A673 (cell line): ENCODE results near the gene HSDL2. TPM values are rescaled to one million over a fixed set of nuclear protein-coding genes. Genes with fewer than 3 reads are reported as not detected.
A peak's percentile ranks its signal among the peaks of the same experiment; 100 is the strongest.

Source experiments
- BruUV-seq: library from RNA; stranded (reverse); fragments of 400-500 nt; replicated peaks from 2 replicates; lab custom pipeline; 2021; lab: Mats Ljungman, UMichigan
- CTCF ChIA-PET: fragments of 300-600 bp; sonication (Branson Sonifier 250); formaldehyde crosslinking; loops from one replicate; lab custom pipeline; 2022; ENCODE audit warnings: antibody characterized with exemption; lab: Charles Lee
- POLR2A ChIA-PET: fragments of 300-600 bp; sonication (Branson Sonifier 250); formaldehyde crosslinking; loops from one replicate; lab custom pipeline; 2022; ENCODE audit warnings: antibody characterized with exemption; ENCODE audit not compliant: low non-redundant PET; lab: Charles Lee
- DNase-seq: peaks from one replicate; pipeline ENCODE4 v3.0.0-alpha.2; 2015; ENCODE audit warnings: low spot score
- H3K27ac ChIP-seq: fragments of 200-600 bp; sonication (generic); 2 replicates; pipeline ENCODE4 v1.5.1; 2016; ENCODE audit warnings: mixed run types, low read depth, mild to moderate bottlenecking, mixed read lengths, antibody characterized with exemption, low read length; ENCODE audit not compliant: poor library complexity, severe bottlenecking
- H3K27me3 ChIP-seq: fragments of 200-600 bp; sonication (generic); replicated peaks from 2 replicates; pipeline ENCODE4 v1.6.1; 2017; ENCODE audit warnings: mixed run types, low read depth, mild to moderate bottlenecking, mixed read lengths, antibody characterized with exemption, low read length; ENCODE audit not compliant: insufficient read depth, poor library complexity
- H3K36me3 ChIP-seq: fragments of 200-600 bp; sonication (generic); 2 replicates; pipeline ENCODE4 v1.6.1; 2016; ENCODE audit warnings: mixed run types, mild to moderate bottlenecking, mixed read lengths, antibody characterized with exemption, low read length; ENCODE audit not compliant: insufficient read depth, poor library complexity, severe bottlenecking
- H3K4me1 ChIP-seq: fragments of 200-600 bp; sonication (generic); 2 replicates; pipeline ENCODE4 v1.6.1; 2017; ENCODE audit warnings: mixed run types, mild to moderate bottlenecking, mixed read lengths, antibody characterized with exemption, low read length; ENCODE audit not compliant: insufficient read depth, poor library complexity, severe bottlenecking
- H3K4me3 ChIP-seq: fragments of 200-600 bp; sonication (generic); 2 replicates; pipeline ENCODE4 v1.5.1; 2016; ENCODE audit warnings: low read depth, mixed run types, mild to moderate bottlenecking, mixed read lengths, low read length; ENCODE audit not compliant: poor library complexity, severe bottlenecking
- H3K9me3 ChIP-seq: fragments of 200-600 bp; sonication (generic); 2 replicates; pipeline ENCODE4 v1.6.1; 2016; ENCODE audit warnings: mixed run types, low read depth, mild to moderate bottlenecking, mixed read lengths, antibody characterized with exemption, low read length; ENCODE audit not compliant: poor library complexity, severe bottlenecking
- EZH2 ChIP-seq: fragments of 200-600 bp; sonication (generic); IDR thresholded peaks from 2 replicates; pipeline ENCODE4 v1.6.1; 2017; ENCODE audit warnings: borderline replicate concordance, low read depth, mild to moderate bottlenecking, mixed read lengths, antibody characterized with exemption, low read length; ENCODE audit not compliant: poor library complexity, severe bottlenecking
- intact Hi-C: fragments of 100-400 bp; cut with micrococcal nuclease; formaldehyde crosslinking; loops from one replicate; pipeline ENCODE4 v1.10.0; 2022; ENCODE audit not compliant: unreplicated experiment
- total RNA-seq: library from RNA; stranded (reverse); gene quantifications from 2 replicates; pipeline ENCODE4 v1.2.3, GENCODE V29; 2021
- TF ChIP-seq, protein P1 (sequence below): fragments of 300-800, 200-600 bp; sonication (generic); conservative IDR thresholded peaks from 2 replicates; pipeline ENCODE4 v1.5.1; 2017; ENCODE audit warnings: low read depth, mild to moderate bottlenecking, antibody characterized with exemption, low read length, moderate library complexity, mixed read lengths

The HSDL2 gene
- total RNA-seq, 1 experiment from 2014 or later = 28.2 TPM

DNA sequence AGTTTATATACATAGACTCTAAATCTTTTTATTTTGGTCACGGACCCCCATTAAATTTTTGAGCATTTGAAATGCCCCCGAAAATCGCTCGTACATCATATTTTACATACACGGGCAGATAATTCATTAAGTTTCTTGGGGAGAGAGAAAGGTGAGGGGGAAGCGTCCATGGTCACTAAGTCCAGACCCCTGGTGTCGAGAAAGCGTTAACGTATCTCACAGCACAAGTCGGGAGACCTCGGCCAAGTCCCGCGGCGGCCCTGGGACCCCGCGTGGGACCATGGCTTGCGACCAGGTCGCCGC lies 47.3 kb upstream of the HSDL2 start:
- Histone ChIP-seq H3K9me3 (no peaks in the 10 kb centered on the region), H3K4me3 (peak overlapping the region; percentile 92), H3K4me1 (peaks cover 17% of the 10 kb centered on the region), H3K27ac (peak overlapping the region; percentile 85), H3K27me3 (no peaks in the 10 kb centered on the region), H3K36me3 (no peaks in the 10 kb centered on the region)
- TF ChIP-seq, protein P1, sequence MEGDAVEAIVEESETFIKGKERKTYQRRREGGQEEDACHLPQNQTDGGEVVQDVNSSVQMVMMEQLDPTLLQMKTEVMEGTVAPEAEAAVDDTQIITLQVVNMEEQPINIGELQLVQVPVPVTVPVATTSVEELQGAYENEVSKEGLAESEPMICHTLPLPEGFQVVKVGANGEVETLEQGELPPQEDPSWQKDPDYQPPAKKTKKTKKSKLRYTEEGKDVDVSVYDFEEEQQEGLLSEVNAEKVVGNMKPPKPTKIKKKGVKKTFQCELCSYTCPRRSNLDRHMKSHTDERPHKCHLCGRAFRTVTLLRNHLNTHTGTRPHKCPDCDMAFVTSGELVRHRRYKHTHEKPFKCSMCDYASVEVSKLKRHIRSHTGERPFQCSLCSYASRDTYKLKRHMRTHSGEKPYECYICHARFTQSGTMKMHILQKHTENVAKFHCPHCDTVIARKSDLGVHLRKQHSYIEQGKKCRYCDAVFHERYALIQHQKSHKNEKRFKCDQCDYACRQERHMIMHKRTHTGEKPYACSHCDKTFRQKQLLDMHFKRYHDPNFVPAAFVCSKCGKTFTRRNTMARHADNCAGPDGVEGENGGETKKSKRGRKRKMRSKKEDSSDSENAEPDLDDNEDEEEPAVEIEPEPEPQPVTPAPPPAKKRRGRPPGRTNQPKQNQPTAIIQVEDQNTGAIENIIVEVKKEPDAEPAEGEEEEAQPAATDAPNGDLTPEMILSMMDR = 0 out of 2 replicates have a peak, but pooled peaks have one; percentile 7
- TF ChIP-seq EZH2 = no peak
- BruUV-seq = no TSS peak
- ChIA-PET CTCF (no interaction called here), POLR2A (no interaction called here)
- intact Hi-C loops = loop anchor here (2.0 to 5.0 kb wide), 4 partner anchors 45 to 220 kb away; no protein-coding TSS in a partner anchor
- DNase-seq = no peak

DNA sequence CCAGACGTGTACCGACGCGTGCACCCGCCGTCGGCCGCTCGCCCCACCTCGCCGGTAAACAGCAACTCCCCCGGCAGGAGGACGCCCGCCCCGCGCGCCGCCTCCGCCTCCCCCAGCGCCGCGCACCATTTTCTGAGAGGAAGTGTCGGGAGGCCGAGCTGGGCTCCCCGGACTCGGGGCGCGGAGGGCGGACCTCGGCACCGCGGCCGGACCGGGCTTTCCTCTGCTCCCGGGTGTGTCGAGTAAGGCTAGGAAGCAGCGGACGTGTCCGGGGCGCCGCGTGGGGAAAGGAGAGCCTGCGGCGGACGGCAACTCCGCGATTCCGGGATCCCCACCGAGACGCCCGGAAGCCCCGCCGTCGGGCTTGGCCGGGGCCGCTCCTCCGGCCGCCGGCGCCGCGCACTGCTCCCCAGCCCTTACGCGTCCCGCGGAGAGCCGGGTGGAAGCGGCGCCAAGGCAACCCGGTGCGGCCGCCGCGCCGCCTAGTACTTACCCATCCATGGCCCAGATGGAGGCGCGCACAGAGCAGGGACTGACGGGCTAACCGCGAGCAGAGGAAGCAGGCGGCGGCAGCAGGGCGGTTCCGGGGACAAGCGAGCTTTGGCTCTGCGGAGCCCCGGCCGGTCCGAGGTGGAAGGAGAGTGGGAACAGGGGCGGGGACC lies 46.8 kb upstream of the HSDL2 start, which contains the start of gene PTBP3:
Gene PTBP3, minus strand, starts transcription at position 643 of the 662 bp plus-strand sequence. CDS start 35,754 bp downstream, outside the sequence.
- CTCF ChIA-PET = interaction anchor here (0.8 to 1.4 kb wide), 4 partner anchors 16 to 237 kb away, joined by 3 to 14 read pairs (median 4); no protein-coding TSS in a partner anchor

DNA sequence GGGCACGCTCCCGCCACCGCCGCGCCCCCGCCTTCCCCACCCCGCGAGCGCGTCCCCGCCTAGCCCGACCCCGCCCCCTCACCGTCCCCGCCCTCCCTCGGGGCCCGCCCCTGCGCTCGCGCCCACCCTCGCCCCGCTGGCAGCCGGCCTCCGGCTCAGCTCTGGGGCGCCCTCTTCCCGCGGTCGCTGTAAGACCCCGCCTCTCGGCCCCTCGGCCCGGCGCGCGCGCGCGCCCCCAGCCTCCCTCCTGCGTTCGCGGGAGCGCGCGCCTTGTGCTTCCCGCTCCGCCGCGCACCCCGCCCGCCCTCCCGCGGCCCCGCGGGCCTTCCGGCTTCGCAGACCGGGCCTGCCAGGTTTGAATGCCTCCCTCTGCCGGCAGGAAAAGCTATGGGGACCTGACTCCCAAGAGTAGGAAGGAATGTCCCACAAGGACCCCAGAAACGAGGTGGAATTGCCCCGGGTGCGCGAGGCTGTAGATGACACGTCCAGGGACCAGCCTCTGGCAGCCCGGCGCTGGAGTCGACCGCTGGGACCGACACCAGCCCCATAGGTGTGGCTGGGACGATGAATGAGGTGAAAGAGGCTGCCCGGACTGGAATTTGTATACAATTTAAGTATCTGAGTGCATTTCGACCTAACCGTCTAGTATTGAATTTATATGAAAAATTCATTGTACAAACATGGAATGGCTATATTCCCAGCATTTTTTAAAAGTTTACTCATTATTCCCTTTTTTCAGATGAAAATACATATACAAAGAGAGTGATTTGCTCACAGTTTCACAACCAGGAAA lies 46.1 kb upstream of the HSDL2 start:
- peak overlapping the region; percentile 92 for H3K4me3 ChIP-seq
- peak; percentile 98 for DNase-seq
- TF ChIP-seq, protein P1 = peak; percentile 58
- TF ChIP-seq EZH2 = no peak
- POLR2A ChIA-PET = interaction anchor here (0.5 to 1.4 kb wide), 2 partner anchors 15 to 869 kb away, joined by 3 to 10 read pairs; no protein-coding TSS in a partner anchor
- TSS peak; percentile 75 for BruUV-seq
- no peaks in the 10 kb centered on the region for H3K36me3 ChIP-seq
- no peaks in the 10 kb centered on the region for H3K9me3 ChIP-seq
- CTCF ChIA-PET = interaction anchor here (0.6 to 1.4 kb wide), 13 partner anchors 15 to 366 kb away, joined by 3 to 14 read pairs (median 4); no protein-coding TSS in a partner anchor
- intact Hi-C loops = loop anchor here (1.0 to 5.0 kb wide), 5 partner anchors 43 to 237 kb away; no protein-coding TSS in a partner anchor
- peak overlapping the region; percentile 85 for H3K27ac ChIP-seq
- H3K4me1 ChIP-seq = peaks cover 7% of the 10 kb centered on the region
- H3K27me3 ChIP-seq = no peaks in the 10 kb centered on the region

More for the DNA sequence above, 46.8 kb upstream of the HSDL2 start, which contains the start of gene PTBP3:
- Histone ChIP-seq H3K27ac (peak within 1 kb of the TSS; percentile 85), H3K4me3 (peak within 1 kb of the TSS; percentile 92), H3K4me1 (peaks cover 12% of the 10 kb centered on the region), H3K9me3 (no peaks in the 10 kb centered on the region), H3K36me3 (no peaks in the 10 kb centered on the region), H3K27me3 (no peaks in the 10 kb centered on the region)
- POLR2A ChIA-PET = interaction anchor here (0.5 to 1.4 kb wide), 2 partner anchors 16 to 870 kb away, joined by 3 to 10 read pairs; no protein-coding TSS in a partner anchor
- TF ChIP-seq, protein P1 = no peak
- TF ChIP-seq EZH2 = no peak
- DNase-seq = peak; percentile 68
- intact Hi-C loops = loop anchor here (1.0 to 5.0 kb wide), 5 partner anchors 44 to 236 kb away; no protein-coding TSS in a partner anchor
- BruUV-seq = no TSS peak
